GM04504 (cell line): ENCODE results near the gene SYT1.

Experiments used
- DNase-seq: peaks from one replicate; pipeline ENCODE4 v3.0.0-alpha.2; 2012; ENCODE audit warnings: low read depth

The SYT1 gene

GRCh38 chr12:79344855-79345847, 480.6 kb downstream of the SYT1 start:
- no peak for DNase-seq

GRCh38 chr12:79347866-79348265, 483.3 kb downstream of the SYT1 start:
- no peak for DNase-seq

- DNase-seq: no peak
Observed at GRCh38 chr12:79351251-79351650, 486.7 kb downstream of the SYT1 start.

GRCh38 chr12:79356216-79356615, 491.6 kb downstream of the SYT1 start:
- DNase-seq: no peak

- no peak for DNase-seq
Observed at GRCh38 chr12:79357048-79357447, 492.5 kb downstream of the SYT1 start.

- DNase-seq: no peak
Observed at GRCh38 chr12:79358716-79359300, 494.2 kb downstream of the SYT1 start.

GRCh38 chr12:79360286-79360685, 495.7 kb downstream of the SYT1 start:
- DNase-seq: no peak

GRCh38 chr12:79360936-79361335, 496.4 kb downstream of the SYT1 start:
- no peak for DNase-seq

GRCh38 chr12:79364197-79364596, 499.6 kb downstream of the SYT1 start:
- no peak for DNase-seq

GRCh38 chr12:79366374-79366773, 501.8 kb downstream of the SYT1 start:
- DNase-seq: no peak

GRCh38 chr12:79367032-79367589, 502.5 kb downstream of the SYT1 start:
- DNase-seq: no peak

- DNase-seq: no peak
Observed at GRCh38 chr12:79370021-79370420, 505.4 kb downstream of the SYT1 start.

- DNase-seq: no peak
Observed at GRCh38 chr12:79371226-79371625, 506.7 kb downstream of the SYT1 start.

- DNase-seq: no peak
Observed at GRCh38 chr12:79373896-79374499, 509.4 kb downstream of the SYT1 start.

GRCh38 chr12:79374545-79374944, 510.0 kb downstream of the SYT1 start:
- DNase-seq: no peak

GRCh38 chr12:79375050-79375449, 510.5 kb downstream of the SYT1 start:
- DNase-seq: no peak

GRCh38 chr12:79378496-79378895, 513.9 kb downstream of the SYT1 start:
- no peak for DNase-seq

- DNase-seq: no peak
Observed at GRCh38 chr12:79380402-79380801, 515.8 kb downstream of the SYT1 start.

- DNase-seq: no peak
Observed at GRCh38 chr12:79381248-79382208, 517.0 kb downstream of the SYT1 start.

- no peak for DNase-seq
Observed at GRCh38 chr12:79384551-79384950, 520.0 kb downstream of the SYT1 start.

GRCh38 chr12:79388011-79388410, 523.4 kb downstream of the SYT1 start:
- no peak for DNase-seq
